Measurements from ENCODE around the gene MMP14. TPM values are rescaled to one million over a fixed set of nuclear protein-coding genes. Genes with fewer than 3 reads are reported as not detected.
"Not testable (repeated sequence)": the region's sequence is repeated elsewhere in the genome, so short reads cannot be mapped to it uniquely, and the experiment has no call there.

Gene MMP14
- polyA plus RNA-seq, 3 donors: 0.14 to 4.6 (median 0.44) TPM

- no peak overlapping the region for H3K4me2 ChIP-seq (replicated peaks; ENCODE audit: extremely low read depth, low read length, poor library complexity, severe bottlenecking)
- H3K9me3 ChIP-seq (replicated peaks in 1 of 2; ENCODE audit: control insufficient read depth in 1 of 2, insufficient read depth in 1 of 2, low read length in 2 of 2): peaks cover 0 to 4% of the 10 kb centered on the region in 2 donors
- peaks cover 9 to 17% of the 10 kb centered on the region in 2 donors for H3K4me1 ChIP-seq (ENCODE audit: control insufficient read depth in 1 of 2, insufficient read depth in 2 of 2, low read length in 2 of 2)
- no peaks in the 10 kb centered on the region for H3K79me2 ChIP-seq (ENCODE audit: insufficient read depth, low read length)
- H3K4me3 ChIP-seq (replicated peaks in 1 of 3; ENCODE audit: low read depth in 2 of 3, low read length in 3 of 3): no peak overlapping the region
- Mint-ChIP-seq H3K27me3 (ENCODE audit: low read depth in 3 of 3) (peaks cover 20 to 22% (median 20%) of the 10 kb centered on the region in 3 donors), H3K4me3 (no peak overlapping the region), H3K27ac (no peak overlapping the region), H3K9me3 (peaks cover 0 to 9% (median 0%) of the 10 kb centered on the region in 7 donors), H3K36me3 (no peaks in the 10 kb centered on the region), H3K4me1 (peaks cover 16% of the 10 kb centered on the region)
- no peak overlapping the region for H2AFZ ChIP-seq (ENCODE audit: insufficient read depth, low read depth, low read length, poor library complexity, severe bottlenecking)
- H3K27ac ChIP-seq (ENCODE audit: low read depth in 1 of 2, low read length in 2 of 2): no peak overlapping the region
- 100% methylated on average over 6 of the region's 8 CpGs for WGBS (ENCODE audit: insufficient coverage)
- intact Hi-C loops (cut with micrococcal nuclease): loop anchor here (5.0 kb wide), 2 partner anchors 78 to 198 kb away; no protein-coding TSS in a partner anchor
- H3K36me3 ChIP-seq (replicated peaks in 1 of 2; ENCODE audit: control insufficient read depth in 1 of 2, insufficient read depth in 2 of 2, low read length in 2 of 2): no peaks in the 10 kb centered on the region
- peaks cover 0 to 2% of the 10 kb centered on the region in 2 donors for H3K27me3 ChIP-seq (ENCODE audit: control insufficient read depth in 2 of 2, insufficient read depth in 2 of 2, low read length in 2 of 2)
- no peak overlapping the region for H3K9ac ChIP-seq (ENCODE audit: insufficient read depth, low read length, poor library complexity, severe bottlenecking)
- no peak for TF ChIP-seq CTCF (IDR thresholded peaks at IDR 0.05)
- no peak for DNase-seq
- no peaks in the 10 kb centered on the region for H4K20me1 ChIP-seq (ENCODE audit: insufficient read depth, low read length)
These were observed 18.8 kb downstream of the MMP14 start for GRCh38 chr14:22854963-22855724.

GRCh38 chr14:22856428-22856827, 20.0 kb downstream of the MMP14 start:
- H3K4me3 Mint-ChIP-seq: no peak overlapping the region
- TF ChIP-seq CTCF (IDR thresholded peaks at IDR 0.05): no peak
- DNase-seq: no peak
- no peak overlapping the region for H3K27ac ChIP-seq (ENCODE audit: low read depth in 1 of 2, low read length in 2 of 2)
- H3K9ac ChIP-seq (ENCODE audit: insufficient read depth, low read length, poor library complexity, severe bottlenecking): no peak overlapping the region
- H3K27me3 ChIP-seq (ENCODE audit: control insufficient read depth in 2 of 2, insufficient read depth in 2 of 2, low read length in 2 of 2): peaks cover 0 to 2% of the 10 kb centered on the region in 2 donors
- H3K4me1 Mint-ChIP-seq: peaks cover 11% of the 10 kb centered on the region
- 100% methylated on average over 2 of the region's 5 CpGs for WGBS (ENCODE audit: insufficient coverage)
- no peaks in the 10 kb centered on the region for H3K36me3 ChIP-seq (replicated peaks in 1 of 2; ENCODE audit: control insufficient read depth in 1 of 2, insufficient read depth in 2 of 2, low read length in 2 of 2)
- H3K27me3 Mint-ChIP-seq (ENCODE audit: low read depth in 3 of 3): peaks cover 21 to 29% (median 22%) of the 10 kb centered on the region in 3 donors
- H3K9me3 ChIP-seq (replicated peaks in 1 of 2; ENCODE audit: control insufficient read depth in 1 of 2, insufficient read depth in 1 of 2, low read length in 2 of 2): peaks cover 0 to 4% of the 10 kb centered on the region in 2 donors
- H3K9me3 Mint-ChIP-seq: peaks cover 0 to 13% (median 0%) of the 10 kb centered on the region in 7 donors
- no peak overlapping the region for H3K27ac Mint-ChIP-seq
- no peak overlapping the region for H3K4me3 ChIP-seq (replicated peaks in 1 of 3; ENCODE audit: low read depth in 2 of 3, low read length in 3 of 3)
- H3K36me3 Mint-ChIP-seq: no peaks in the 10 kb centered on the region
- no peaks in the 10 kb centered on the region for H4K20me1 ChIP-seq (ENCODE audit: insufficient read depth, low read length)
- intact Hi-C loops (cut with micrococcal nuclease): no loop called here
- H3K4me2 ChIP-seq (replicated peaks; ENCODE audit: extremely low read depth, low read length, poor library complexity, severe bottlenecking): no peak overlapping the region
- H3K4me1 ChIP-seq (ENCODE audit: control insufficient read depth in 1 of 2, insufficient read depth in 2 of 2, low read length in 2 of 2): peaks cover 6 to 12% of the 10 kb centered on the region in 2 donors
- H3K79me2 ChIP-seq (ENCODE audit: insufficient read depth, low read length): no peaks in the 10 kb centered on the region
- no peak overlapping the region for H2AFZ ChIP-seq (ENCODE audit: insufficient read depth, low read depth, low read length, poor library complexity, severe bottlenecking)

GRCh38 chr14:22860377-22860776, 24.0 kb downstream of the MMP14 start:
- Mint-ChIP-seq H3K9me3 (peaks cover 0 to 12% (median 2%) of the 10 kb centered on the region in 7 donors), H3K27me3 (ENCODE audit: low read depth in 3 of 3) (peaks cover 21 to 41% (median 29%) of the 10 kb centered on the region in 3 donors)
- H3K4me1 ChIP-seq (ENCODE audit: control insufficient read depth in 1 of 2, insufficient read depth in 2 of 2, low read length in 2 of 2); H2AFZ ChIP-seq (ENCODE audit: insufficient read depth, low read depth, low read length, poor library complexity, severe bottlenecking); H3K79me2 ChIP-seq (ENCODE audit: insufficient read depth, low read length); H3K4me3 ChIP-seq (replicated peaks in 1 of 3; ENCODE audit: low read depth in 2 of 3, low read length in 3 of 3); H3K4me1 Mint-ChIP-seq; H3K9ac ChIP-seq (ENCODE audit: insufficient read depth, low read length, poor library complexity, severe bottlenecking); H3K27me3 ChIP-seq (ENCODE audit: control insufficient read depth in 2 of 2, insufficient read depth in 2 of 2, low read length in 2 of 2); H3K27ac ChIP-seq (ENCODE audit: low read depth in 1 of 2, low read length in 2 of 2); DNase-seq; H3K4me3 Mint-ChIP-seq; H4K20me1 ChIP-seq (ENCODE audit: insufficient read depth, low read length); intact Hi-C loops (cut with micrococcal nuclease); H3K9me3 ChIP-seq (replicated peaks in 1 of 2; ENCODE audit: control insufficient read depth in 1 of 2, insufficient read depth in 1 of 2, low read length in 2 of 2); H3K4me2 ChIP-seq (replicated peaks; ENCODE audit: extremely low read depth, low read length, poor library complexity, severe bottlenecking); H3K36me3 ChIP-seq (replicated peaks in 1 of 2; ENCODE audit: control insufficient read depth in 1 of 2, insufficient read depth in 2 of 2, low read length in 2 of 2); H3K27ac Mint-ChIP-seq; H3K36me3 Mint-ChIP-seq: not testable (repeated sequence)
- WGBS (ENCODE audit: insufficient coverage): 100% methylated on average over 1 of the region's 3 CpGs

All from CD14-positive monocyte (primary cell).